NCI-H2029 (cell line): ENCODE measurements around the gene ATOH8.

Experiments
- DNase-seq: peaks from one replicate; lab custom pipeline; 2025; lab: John Stamatoyannopoulos, UW

ATOH8 gene

GRCh38 chr2:85754313-85755095 is 713 bp downstream of the ATOH8 start:
- no peak for DNase-seq

GRCh38 chr2:85755122-85756027 is 1.6 kb downstream of the ATOH8 start:
- DNase-seq: no peak

GRCh38 chr2:85756195-85756594 is 2.4 kb downstream of the ATOH8 start:
- DNase-seq: no peak

GRCh38 chr2:85756822-85757435 is 3.1 kb downstream of the ATOH8 start:
- peak; percentile 80 for DNase-seq

DNA sequence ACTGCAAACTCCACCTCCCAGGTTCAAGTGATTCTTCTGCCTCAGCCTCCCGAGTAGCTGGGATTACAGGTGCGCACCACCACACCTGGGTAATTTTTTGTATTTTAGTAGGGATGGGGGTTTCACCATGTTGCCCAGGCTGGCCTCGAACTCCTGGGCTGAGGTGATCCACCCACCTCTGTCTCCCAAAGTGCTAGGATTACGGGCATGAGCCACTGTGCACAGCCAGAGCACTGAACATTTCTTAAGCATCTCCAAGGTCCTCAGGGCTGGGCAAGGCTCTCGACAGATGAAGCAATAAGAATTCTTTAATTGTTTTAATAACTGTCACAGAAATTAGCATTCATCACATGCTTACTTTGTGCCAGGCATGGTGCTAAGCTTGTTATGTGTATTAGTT is 4.1 kb downstream of the ATOH8 start:
- no peak for DNase-seq

- peak; percentile 66 for DNase-seq
These were observed 4.8 kb downstream of the ATOH8 start for GRCh38 chr2:85758361-85759256.

DNA sequence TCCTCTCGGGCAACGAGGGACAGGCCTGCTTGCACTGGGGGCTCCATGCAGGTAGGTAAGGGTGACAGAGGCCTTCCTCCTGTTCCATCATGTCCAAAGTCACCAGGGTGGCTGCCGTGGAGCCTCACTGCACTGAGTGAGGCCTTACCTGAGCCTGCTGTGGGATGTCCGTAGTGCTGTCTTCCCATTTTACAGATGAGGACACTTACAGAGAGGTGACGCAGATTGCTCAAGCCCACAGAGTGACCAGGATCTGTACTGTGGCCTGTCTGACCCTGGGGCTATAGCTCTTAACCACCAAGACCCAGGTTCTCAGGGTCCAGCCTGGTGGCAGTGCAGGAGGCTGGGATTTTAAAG is 5.4 kb downstream of the ATOH8 start:
- no peak for DNase-seq

GRCh38 chr2:85760371-85760770 is 6.6 kb downstream of the ATOH8 start:
- DNase-seq: no peak

GRCh38 chr2:85760872-85761271 is 7.1 kb downstream of the ATOH8 start:
- DNase-seq: no peak

- DNase-seq: no peak
These were observed 7.7 kb downstream of the ATOH8 start for GRCh38 chr2:85761512-85761944.

- DNase-seq: no peak
These were observed 8.2 kb downstream of the ATOH8 start for GRCh38 chr2:85761946-85762345.

GRCh38 chr2:85763132-85763531 is 9.3 kb downstream of the ATOH8 start:
- DNase-seq: no peak

DNA sequence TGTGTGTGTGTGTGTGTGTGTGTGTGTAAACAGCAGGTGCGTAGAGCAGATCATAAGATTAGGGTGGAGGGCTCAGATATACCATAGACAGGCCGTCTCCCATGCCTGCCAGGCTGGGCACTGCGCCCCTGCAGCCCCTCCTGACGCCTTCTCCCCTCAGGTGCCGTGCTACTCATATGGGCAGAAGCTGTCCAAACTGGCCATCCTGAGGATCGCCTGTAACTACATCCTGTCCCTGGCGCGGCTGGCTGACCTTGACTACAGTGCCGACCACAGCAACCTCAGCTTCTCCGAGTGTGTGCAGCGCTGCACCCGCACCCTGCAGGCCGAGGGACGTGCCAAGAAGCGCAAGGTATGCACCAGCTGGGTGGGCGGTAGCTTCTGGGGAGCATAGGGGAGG is 10.0 kb downstream of the ATOH8 start:
- DNase-seq: no peak

DNA sequence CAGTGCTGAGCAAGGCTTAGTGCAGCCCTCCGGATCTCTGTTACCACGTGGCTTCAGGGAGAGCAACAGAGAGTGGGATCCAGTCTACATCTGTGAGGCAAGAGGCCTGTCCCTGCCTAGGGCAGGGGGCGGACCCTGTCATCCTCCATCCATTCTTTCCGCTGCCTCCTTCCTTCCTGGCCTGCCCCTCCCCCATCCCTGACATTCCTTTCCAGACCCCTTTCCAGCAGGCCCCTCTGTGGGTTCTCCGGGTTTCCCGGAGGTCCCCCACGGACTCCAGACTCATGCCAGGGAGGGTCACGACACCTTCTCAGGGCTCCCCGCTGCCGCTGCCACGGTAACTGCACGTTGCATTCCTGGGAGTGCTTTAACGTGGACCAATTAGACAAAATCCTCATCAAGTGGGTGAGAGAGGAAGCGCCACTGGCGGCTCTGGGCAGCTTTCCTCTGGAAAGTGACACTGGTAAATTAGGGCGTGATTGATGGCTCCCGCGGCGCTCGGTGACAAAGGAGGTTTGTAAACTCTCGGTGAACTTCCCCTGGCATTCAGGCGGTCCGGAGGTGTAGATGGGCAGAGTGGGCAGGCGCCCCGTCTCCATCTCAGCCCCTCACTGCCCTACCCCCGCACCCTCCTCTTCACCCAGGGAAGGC is 11.4 kb downstream of the ATOH8 start:
- DNase-seq: peak; percentile 25

GRCh38 chr2:85766229-85766628 is 12.4 kb downstream of the ATOH8 start:
- DNase-seq: no peak

DNA sequence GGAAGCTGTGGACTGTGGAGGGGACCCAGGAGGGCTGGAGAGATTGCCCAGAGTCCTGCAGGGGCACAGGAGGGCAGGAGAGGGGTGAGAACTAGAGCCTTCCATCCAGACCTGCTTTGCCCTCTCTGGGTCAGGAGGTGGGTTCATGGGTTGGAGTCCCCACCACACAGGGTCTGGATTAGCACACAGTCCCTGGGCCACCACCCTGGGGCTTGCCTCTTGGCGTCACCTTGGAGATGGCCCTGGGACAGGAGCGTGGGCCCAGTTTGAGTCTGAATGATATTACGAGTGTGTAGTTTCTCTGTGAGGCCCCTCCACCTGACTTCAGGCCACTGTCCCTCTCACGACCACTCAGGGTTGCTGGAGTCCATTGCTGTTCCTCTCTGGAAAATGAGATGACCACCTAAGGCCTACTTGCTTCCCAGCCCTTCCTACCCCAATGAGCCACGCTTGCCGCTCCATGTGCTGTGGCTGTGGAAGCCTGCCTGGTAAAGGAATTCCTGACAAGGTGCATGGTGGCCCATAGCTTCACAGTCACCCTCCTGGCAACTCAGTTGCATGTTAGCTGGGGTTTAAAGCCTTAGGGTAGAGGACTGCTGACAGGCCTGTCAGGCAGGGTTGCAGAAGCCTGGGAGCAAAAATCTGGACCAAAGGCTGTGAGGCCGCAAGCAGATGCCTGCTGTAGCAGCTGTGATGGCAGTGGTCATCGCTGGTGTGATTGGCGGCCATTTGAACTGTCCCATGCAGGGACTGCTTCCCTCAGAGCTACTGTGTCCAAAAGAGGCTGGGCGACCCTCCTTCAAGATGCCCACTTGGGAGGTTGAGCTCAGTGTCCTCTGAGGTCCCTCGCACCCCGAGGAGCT is 14.2 kb downstream of the ATOH8 start:
- DNase-seq: no peak

DNA sequence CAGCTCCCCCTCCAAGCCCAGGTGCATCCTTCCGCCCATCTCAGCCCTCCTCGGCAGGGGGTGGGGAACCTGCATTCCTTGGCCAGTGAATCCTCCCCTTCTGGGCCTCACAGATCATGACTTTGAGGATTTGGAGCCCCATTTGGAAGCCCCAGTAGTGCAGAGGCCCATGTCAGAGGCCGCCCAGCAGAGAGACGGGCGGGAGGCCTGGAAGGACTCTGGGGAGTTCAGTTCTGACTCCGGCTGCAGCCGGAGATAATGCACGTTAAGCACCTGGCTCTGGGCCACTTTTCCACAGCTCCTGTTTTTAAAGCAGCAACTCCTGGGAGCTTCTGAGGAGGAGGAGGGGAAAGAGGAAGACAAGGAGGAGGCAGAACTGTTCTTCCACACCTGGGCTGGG is 14.9 kb downstream of the ATOH8 start:
- peak; percentile 66 for DNase-seq

DNA sequence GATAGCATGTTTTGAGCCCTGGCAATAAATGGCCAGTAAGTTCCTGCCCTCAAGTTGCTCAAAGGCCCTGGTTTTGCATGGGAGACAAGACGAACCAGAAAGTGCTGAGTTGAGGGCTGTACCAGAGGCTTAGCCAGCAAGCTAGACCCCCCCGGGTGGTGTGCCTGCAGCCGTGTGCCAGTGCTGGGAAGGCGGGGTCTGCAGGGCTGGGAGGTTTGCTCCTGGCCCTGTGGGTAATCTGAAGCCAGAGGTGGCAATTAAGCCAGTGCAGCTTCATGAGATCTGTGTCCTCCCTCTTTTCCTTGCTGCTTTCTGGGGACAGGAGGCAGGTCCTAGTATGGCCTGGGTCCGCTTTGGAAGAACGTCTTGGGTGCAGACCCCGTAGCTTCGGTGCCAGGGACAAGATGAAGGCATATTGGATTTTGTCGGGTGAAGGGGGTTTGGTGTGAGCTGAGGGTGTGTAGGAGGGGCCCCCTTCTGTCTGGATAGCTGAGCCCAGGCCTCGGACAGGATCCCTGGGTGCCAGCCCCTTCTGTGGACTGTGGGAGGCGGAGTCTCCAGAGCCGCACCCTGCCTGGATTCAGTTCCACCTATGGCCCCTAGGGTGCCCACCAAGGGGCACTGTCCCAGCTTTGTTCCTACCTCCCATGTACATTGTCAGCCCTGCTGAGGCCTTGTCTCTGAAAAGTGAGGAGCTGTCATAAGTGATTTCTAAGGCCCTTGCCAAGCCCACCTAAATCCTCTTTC is 15.6 kb downstream of the ATOH8 start:
- DNase-seq: peak; percentile 67

DNA sequence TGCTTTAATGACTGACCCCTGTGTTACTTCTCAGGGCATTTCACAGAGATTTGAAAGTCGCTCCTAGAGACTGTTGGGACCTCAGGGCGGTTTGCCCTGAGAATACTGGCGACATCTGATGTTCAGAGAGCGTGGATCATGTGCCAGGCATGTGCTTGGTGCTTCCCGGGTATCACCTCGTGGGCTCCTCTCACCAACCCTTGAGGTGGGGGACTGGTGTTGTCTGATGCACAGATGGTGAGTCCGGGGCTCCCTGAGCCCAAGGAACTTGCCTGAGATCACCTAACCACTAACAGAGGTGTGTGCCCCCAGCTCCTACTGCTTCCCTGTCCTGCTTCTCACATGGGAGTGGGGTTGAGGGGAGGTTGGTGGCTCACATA is 16.2 kb downstream of the ATOH8 start:
- DNase-seq: no peak

GRCh38 chr2:85770369-85770768 is 16.6 kb downstream of the ATOH8 start:
- no peak for DNase-seq
